ENCODE data around the gene ZNF609.

- TF ChIP-seq, protein P1, sequence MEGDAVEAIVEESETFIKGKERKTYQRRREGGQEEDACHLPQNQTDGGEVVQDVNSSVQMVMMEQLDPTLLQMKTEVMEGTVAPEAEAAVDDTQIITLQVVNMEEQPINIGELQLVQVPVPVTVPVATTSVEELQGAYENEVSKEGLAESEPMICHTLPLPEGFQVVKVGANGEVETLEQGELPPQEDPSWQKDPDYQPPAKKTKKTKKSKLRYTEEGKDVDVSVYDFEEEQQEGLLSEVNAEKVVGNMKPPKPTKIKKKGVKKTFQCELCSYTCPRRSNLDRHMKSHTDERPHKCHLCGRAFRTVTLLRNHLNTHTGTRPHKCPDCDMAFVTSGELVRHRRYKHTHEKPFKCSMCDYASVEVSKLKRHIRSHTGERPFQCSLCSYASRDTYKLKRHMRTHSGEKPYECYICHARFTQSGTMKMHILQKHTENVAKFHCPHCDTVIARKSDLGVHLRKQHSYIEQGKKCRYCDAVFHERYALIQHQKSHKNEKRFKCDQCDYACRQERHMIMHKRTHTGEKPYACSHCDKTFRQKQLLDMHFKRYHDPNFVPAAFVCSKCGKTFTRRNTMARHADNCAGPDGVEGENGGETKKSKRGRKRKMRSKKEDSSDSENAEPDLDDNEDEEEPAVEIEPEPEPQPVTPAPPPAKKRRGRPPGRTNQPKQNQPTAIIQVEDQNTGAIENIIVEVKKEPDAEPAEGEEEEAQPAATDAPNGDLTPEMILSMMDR (IDR thresholded peaks at IDR 0.05): no peak
- TF ChIP-seq POLR2A (IDR thresholded peaks at IDR 0.05): no peak
- no peak for TF ChIP-seq EP300 (IDR thresholded peaks at IDR 0.05)
- TF ChIP-seq POLR2AphosphoS5 (IDR thresholded peaks at IDR 0.05): no peak
These were observed 179.9 kb downstream of the ZNF609 start for GRCh38 chr15:64640146-64640871.

Measured in gastroesophageal sphincter (tissue), 3 donors.